Keratinocyte (primary cell): ENCODE results near the gene ZNF488.

Experiments
- EZH2 ChIP-seq: IDR thresholded peaks from one replicate; pipeline ENCODE4 v1.6.1; 2012; ENCODE audit warnings: inconsistent platforms, mild to moderate bottlenecking, low read length, moderate library complexity
- TF ChIP-seq, protein P1 (sequence below), 3 experiments: IDR thresholded peaks in 1 of 3; conservative IDR thresholded peaks in 1 of 3; optimal IDR thresholded peaks in 1 of 3; 2 replicates in 2 of 3; 3 replicates in 1 of 3; pipeline versions ENCODE3 to v1.5.1; 2011; ENCODE audit warnings: low read length in 3 of 3, mild to moderate bottlenecking in 3 of 3, moderate library complexity in 2 of 3, control low read depth in 1 of 3, inconsistent platforms in 1 of 3; ENCODE audit not compliant: insufficient read depth in 2 of 3; ENCODE audit errors: extremely low read depth in 1 of 3

DNA sequence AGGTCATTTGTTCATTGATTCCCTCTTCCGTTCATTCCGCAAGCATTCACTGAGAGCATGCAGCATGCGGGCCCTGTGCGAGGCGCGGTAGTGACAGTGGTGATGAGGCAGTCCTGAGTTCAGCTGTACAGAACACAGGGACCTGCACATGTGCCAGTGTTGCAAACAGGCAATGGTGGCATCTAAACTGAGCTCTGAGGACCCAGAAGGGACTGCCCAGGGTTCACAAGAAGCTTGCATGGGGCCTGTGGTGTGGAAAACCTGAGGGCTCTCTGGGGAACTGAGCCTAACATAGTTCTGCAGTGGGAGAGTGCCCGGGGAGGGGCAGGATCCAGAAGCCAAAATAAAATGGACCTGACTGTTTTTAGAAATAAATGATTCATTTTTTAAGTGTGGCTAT, 13.2 kb downstream of the ZNF488 start:
- TF ChIP-seq, protein P1, sequence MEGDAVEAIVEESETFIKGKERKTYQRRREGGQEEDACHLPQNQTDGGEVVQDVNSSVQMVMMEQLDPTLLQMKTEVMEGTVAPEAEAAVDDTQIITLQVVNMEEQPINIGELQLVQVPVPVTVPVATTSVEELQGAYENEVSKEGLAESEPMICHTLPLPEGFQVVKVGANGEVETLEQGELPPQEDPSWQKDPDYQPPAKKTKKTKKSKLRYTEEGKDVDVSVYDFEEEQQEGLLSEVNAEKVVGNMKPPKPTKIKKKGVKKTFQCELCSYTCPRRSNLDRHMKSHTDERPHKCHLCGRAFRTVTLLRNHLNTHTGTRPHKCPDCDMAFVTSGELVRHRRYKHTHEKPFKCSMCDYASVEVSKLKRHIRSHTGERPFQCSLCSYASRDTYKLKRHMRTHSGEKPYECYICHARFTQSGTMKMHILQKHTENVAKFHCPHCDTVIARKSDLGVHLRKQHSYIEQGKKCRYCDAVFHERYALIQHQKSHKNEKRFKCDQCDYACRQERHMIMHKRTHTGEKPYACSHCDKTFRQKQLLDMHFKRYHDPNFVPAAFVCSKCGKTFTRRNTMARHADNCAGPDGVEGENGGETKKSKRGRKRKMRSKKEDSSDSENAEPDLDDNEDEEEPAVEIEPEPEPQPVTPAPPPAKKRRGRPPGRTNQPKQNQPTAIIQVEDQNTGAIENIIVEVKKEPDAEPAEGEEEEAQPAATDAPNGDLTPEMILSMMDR (optimal IDR thresholded peaks at IDR 0.05 in 1 of 3, IDR thresholded peaks at IDR 0.05 in 1 of 3, conservative IDR thresholded peaks at IDR 0.05 in 1 of 3; ENCODE audit: extremely low read depth in 1 of 3, insufficient read depth in 2 of 3, low read length in 3 of 3), result no peak
- no peak for TF ChIP-seq EZH2
